HG03095 (cell line): Measurements from ENCODE around the gene ARHGEF26.

Experiments
- ATAC-seq: cut with Tn5 transposase; IDR thresholded peaks from one replicate; pipeline ENCODE4 v1.9.1; 2021; ENCODE audit warnings: moderate library complexity; ENCODE audit not compliant: unreplicated experiment

Gene ARHGEF26

GRCh38 chr3:154243353-154243752 is 122.2 kb downstream of the ARHGEF26 start:
- no peak for ATAC-seq

DNA sequence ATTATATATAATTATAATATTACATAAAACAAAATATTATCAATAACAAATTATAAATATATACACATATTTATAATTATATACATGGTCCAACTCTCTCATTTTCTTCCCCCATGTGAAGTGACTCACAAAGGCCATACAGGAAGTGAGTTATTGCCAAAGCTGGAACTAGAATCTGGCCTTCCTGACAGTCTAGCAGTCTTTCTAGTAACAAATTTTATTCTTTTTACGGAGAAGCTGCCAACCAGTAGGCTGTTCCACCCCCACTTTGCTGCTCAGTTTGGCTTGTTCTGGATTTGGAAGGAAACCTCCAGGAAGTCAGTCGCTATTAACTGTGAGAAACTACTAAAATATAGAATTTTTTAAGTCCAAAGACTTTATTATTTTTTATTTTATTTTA is 123.5 kb downstream of the ARHGEF26 start:
- ATAC-seq, result no peak

DNA sequence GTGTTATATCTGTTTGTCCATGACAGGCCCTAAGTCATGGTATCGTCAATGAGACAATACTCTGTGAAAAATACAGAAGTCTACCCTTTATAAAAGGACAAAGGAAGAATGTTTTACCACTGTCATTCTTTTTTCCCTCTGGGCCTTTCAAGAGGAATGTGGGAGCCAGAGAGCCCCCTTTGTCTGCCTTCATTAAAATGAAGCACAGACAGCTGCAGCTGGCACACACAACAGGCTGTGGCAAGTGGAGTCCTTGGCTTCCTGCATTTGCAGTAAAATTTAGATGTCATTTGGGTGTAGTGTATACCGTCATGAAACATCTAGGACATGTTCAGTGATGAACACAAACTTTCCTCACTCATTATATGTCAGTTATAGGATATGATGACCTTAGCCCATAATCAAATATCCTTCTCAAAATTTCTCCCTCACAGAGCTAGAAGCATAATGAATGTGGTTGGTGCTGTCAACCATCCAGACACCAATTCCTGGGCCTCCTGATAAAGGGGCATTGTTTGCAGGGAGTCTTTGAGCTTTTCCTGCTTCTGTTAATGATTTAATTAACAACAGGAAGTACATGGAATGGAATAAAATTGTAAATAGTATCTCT is 126.7 kb downstream of the ARHGEF26 start:
- no peak for ATAC-seq

GRCh38 chr3:154250291-154250690 is 129.1 kb downstream of the ARHGEF26 start:
- ATAC-seq, result no peak

- ATAC-seq, result no peak
These were observed 130.4 kb downstream of the ARHGEF26 start for GRCh38 chr3:154251610-154252009.

DNA sequence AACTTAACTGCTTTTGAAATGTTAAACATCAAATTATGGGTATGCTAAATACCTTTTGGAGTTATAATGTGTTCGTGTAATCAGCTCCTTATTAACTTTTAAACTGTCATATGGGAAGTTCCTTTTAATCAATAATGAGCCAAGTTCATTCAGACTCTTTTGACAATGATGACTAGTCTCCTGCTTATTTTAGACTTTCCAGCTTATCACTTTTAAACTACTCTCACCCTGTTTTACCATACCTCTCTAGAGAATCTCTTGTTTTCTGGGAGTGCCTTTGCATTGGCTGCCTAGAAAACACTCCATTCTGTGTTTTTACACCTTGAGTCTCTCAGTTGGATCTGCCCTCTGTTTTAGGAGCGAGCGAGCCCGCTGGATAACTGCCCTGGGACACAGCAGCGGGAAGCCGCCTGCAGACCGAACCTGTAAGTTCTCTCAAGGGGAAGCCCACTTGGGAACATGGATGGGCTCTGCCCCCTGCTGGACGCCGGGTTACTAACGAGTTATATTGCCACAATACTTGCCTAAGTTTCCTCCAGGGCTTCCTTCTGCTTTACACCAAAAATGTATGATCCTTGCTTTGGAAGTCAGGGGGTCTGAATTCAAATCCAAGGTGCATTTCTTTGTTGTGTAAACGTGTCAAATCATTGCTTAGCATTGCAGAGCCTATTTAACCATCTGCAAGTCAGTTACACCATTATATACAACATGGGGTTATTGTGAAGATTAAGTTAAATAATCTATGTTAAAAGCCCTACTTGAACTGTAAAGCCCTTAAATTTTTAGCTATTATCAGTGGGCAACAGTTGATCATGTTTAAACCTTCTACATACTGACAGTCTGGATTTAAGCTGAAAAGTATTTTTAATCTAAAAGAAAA is 131.8 kb downstream of the ARHGEF26 start:
- peak; percentile 97 for ATAC-seq

DNA sequence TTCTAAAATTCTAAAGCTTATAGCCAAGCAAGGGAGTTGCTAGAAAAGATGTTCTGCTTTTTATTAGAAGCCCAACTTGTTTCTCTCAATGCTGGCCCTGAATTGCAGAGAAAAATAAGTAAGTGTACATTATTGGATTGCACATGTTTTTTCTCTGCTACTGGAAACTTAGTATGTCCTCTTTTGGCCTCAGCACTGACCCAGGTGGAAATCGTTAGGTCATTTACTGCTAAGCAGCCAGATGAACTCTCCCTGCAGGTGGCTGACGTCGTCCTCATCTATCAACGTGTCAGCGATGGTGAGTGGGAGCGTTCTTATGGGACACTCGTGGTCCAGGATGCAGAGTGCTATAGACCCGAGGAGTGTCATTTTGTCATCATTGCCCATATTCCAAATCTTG is 133.3 kb downstream of the ARHGEF26 start:
- ATAC-seq, result no peak

- ATAC-seq, result no peak
These were observed 152.2 kb downstream of the ARHGEF26 start for GRCh38 chr3:154273381-154273780.

GRCh38 chr3:154274348-154274747 is 153.2 kb downstream of the ARHGEF26 start:
- ATAC-seq, result no peak

DNA sequence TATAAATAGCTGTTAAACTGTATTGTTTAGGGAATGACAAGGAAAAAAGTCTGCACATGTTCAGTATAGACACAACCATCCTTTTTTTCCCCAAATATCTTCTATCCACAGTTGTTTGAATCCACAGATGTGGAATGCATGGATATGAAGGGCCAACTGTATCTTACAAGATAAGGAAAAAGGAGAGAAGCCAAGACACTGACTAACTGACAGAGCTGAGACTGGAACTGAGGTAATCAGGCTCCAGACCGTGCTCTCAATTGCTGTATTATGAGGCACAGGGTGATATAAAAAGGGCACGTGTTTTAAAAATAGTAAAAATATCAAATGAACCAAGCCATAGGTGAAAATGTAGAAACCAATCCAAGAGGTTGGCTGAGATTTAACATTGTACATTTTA is 154.1 kb downstream of the ARHGEF26 start:
- no peak for ATAC-seq

DNA sequence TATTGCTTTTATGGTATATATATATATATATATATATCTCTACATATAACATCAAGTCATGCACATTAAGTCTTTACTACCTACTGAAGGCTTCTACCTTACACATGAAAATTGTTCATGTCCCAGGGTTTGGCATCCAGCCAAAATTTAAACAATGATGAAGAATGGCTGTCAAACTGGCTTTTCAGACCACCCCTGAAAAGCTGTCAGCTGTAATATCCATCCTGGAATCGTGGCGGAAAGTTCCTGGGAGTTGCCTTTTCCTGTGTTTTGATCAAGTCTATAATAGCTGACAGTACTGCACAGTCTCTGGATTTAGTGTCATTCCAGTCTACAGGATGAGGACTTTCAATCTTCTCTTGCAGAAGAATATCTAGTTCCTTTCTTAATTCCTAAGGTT is 154.8 kb downstream of the ARHGEF26 start:
- ATAC-seq, result no peak

GRCh38 chr3:154280161-154280560 is 159.0 kb downstream of the ARHGEF26 start:
- no peak for ATAC-seq

DNA sequence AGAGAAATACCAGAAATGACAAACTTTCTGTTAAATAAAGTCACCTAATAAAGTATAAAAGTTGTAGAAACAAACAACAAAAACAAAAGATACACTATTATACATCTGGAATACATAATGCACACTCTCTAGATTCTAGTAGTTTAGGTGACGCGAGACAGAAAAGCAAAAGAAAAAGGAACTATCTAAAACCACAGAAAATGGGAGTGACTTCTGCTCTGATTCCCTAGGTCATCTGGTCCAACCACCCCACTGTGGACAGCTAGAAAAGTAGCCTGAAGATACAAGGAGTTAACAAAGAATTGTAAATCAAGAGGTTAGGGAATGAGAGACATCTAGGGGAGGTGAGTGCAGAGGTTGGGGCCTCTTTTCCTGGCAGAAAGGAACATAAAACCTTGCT is 164.0 kb downstream of the ARHGEF26 start:
- ATAC-seq, result no peak

DNA sequence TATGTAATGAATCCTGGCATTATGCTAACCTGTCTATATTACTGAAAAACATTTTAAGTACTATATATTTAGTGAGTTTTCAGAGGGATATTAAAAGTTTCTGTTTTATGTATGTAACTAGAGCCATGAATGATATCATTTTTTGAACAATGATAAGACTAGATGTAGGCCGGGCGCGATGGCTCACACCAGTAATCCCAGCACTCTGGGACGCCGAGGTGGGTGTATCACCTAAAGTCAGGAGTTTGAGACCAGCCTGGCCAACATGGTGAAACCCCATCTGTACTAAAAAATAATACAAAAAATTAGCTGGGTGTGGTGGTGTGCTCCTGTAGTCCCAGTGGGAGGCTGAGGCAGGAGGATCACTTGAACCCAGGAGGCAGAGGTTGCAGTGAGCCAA is 169.0 kb downstream of the ARHGEF26 start:
- no peak for ATAC-seq

DNA sequence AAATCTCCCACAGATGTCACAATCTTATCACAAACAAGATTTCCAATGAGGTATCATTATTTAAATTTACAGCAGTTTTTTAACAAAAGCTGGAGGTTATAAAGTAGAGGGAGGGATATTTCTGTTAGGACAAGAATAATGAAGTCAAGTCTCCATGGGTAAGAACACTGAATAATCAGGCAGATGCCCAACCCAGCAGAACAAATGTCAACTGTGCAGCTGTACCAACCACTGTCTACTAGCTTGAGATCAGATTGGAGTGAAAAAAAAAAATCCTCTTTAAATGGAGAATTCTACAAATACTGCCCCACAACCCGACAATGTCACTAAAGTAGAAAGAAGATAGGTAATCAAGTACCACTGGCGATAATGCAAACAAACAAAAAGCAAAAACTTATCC is 172.8 kb downstream of the ARHGEF26 start:
- ATAC-seq, result no peak

- ATAC-seq, result no peak
These were observed 180.4 kb downstream of the ARHGEF26 start for GRCh38 chr3:154301561-154301960.

GRCh38 chr3:154304116-154304786 is 183.1 kb downstream of the ARHGEF26 start:
- ATAC-seq, result no peak

DNA sequence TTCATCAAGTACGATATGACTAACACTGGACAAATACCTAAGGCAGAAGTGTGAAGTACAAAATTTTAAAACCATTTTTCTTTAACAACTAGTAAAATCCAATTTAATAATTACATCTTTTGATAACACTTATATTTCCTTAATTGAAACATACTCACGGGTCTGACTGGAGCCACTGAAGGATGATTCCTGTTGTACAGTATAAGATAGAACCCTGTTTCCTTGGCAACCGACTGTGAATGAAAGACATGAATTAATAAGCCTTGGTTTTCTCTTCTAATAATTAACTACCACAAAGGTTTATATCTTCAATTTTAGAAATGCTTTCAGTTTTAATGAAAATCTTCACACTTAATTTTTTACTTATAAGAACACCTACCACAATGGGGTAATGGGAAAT is 183.7 kb downstream of the ARHGEF26 start:
- no peak for ATAC-seq

DNA sequence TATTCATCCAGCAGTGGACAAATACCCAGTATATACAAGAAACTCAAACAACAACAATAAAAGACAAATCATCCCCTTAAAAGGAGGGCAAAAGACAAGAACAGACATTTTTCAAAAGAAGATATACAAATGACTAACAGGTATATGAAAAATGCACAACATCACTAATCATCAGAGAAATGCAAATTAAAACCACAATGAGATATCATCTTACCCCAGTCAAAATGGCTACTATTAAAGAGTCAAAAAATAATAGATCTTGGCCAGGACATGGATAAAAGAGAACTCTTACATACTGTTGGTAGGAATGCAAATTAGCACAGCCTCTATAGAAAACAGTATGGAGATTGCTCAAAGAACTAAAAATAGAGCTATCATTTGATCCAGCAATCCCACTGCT is 186.2 kb downstream of the ARHGEF26 start:
- ATAC-seq, result no peak
